Urinary bladder (tissue), 4 donors: ENCODE results near the gene RHO. TPM values are rescaled to one million over a fixed set of nuclear protein-coding genes. Genes with fewer than 3 reads are reported as not detected.
"Not testable (repeated sequence)": the region's sequence is repeated elsewhere in the genome, so short reads cannot be mapped to it uniquely, and the experiment has no call there.

ENCODE experiments used
- DNase-seq: peaks from one replicate; pipeline ENCODE4 v3.0.0-alpha.2; 2015; ENCODE audit errors: extremely low spot score
- H3K27ac ChIP-seq: one replicate; pipeline ENCODE4 v1.5.1; 2013; ENCODE audit warnings: low read depth, mild to moderate bottlenecking, moderate library complexity
- H3K36me3 ChIP-seq: one replicate; pipeline ENCODE4 v1.6.1; 2013; ENCODE audit warnings: mild to moderate bottlenecking, moderate library complexity; ENCODE audit not compliant: insufficient read depth
- H3K4me1 ChIP-seq: one replicate; pipeline ENCODE4 v1.6.1; 2013; ENCODE audit warnings: mild to moderate bottlenecking, moderate library complexity; ENCODE audit not compliant: insufficient read depth
- H3K4me3 ChIP-seq: one replicate; pipeline ENCODE4 v1.5.1; 2013; ENCODE audit warnings: low read depth, low read length
- WGBS: extraction: QIAGEN DNeasy Blood & Tissue Kit; methylation state at CpG from one replicate; pipeline ENCODE4 v1.1.7; 2013; 5-methylcytosine and 5-hydroxymethylcytosine counted together
- polyA plus RNA-seq: library from polyadenylated mRNA; stranded (reverse); fragments of 200-250 nt; gene quantifications from one replicate; pipeline ENCODE4 v1.2.3, GENCODE V29; 2013
- total RNA-seq: library from RNA; depleted of rRNA; stranded (reverse); fragments of >200 nt; gene quantifications from one replicate; pipeline ENCODE4 v1.2.3, GENCODE V29; 2014
- donor health status: healthy with polysubstance abuse.
- donor health status: healthy.

The RHO gene
- total and polyA plus RNA-seq, 2 donors, result not detected

DNA sequence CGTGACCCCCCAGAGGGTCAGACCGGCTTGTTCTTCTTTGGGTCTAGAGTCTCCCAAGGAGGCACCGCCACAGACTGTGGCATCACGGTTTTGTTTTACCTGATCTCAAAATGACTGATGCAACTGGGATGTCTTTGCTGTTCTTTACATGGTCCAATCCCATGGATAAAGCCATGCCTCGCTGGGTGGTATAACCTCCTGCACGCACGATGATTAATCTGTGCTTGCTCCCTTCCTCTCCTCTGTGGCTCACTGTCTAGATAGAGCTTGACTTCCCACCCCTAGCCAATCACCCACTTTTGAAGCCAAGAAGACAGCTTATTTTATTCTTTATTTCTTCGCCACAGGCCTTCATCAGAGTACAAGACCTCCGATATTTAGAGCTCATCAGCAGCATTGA lies 36.6 kb upstream of the RHO start:
- DNase-seq, result no peak
- no peaks in the 10 kb centered on the region for H3K4me1 ChIP-seq
- H3K4me3 ChIP-seq, result no peak overlapping the region
- H3K27ac ChIP-seq, result no peak overlapping the region
- H3K36me3 ChIP-seq, result no peaks in the 10 kb centered on the region
- WGBS, result 94% methylated on average over 9 of the region's 9 CpGs

DNA sequence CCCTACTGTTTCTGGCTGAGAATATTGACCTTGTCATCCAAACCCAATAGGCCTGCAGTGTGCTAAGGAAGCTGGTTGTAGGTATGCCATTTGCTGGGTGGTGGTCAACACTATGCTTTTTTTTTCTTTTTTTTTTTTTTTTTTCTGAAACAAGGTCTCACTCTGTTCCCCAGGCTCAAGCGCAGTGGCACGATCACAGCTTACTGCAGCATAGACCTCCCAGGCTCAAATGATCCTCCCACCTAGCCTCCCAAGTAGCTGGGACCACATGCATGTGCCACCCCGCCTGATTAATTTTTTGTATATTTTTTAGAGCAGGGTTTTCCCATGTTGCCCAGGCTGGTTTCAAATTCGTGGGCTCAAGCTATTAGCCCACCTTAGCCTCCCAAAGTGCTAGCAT lies 35.7 kb upstream of the RHO start:
- H3K4me3 ChIP-seq, result no peak overlapping the region
- H3K4me1 ChIP-seq, result no peaks in the 10 kb centered on the region
- no peaks in the 10 kb centered on the region for H3K36me3 ChIP-seq
- DNase-seq, result no peak
- 96% methylated on average over 4 of the region's 4 CpGs for WGBS
- H3K27ac ChIP-seq, result no peak overlapping the region

DNA sequence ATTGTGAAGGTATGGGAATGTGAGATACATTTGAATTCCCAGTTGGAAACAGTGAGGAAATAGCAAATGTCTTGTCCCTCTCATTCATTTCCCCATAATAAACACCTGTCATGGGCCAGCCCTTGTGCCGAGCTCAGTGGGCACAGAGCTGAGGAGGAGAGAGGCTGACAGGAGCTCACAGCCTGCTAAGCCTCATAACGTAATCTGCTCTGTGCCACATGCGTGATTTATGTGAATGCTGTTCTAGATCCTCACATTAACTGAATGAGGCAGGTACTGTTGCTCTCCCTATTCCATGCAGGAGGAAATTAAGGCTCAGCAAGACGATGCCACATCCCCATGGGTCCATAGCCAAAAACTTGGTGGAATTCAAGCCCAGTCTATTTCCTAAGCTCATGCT lies 35.2 kb upstream of the RHO start:
- Histone ChIP-seq H3K4me3 (no peak overlapping the region), H3K36me3 (no peaks in the 10 kb centered on the region), H3K4me1 (no peaks in the 10 kb centered on the region), H3K27ac (no peak overlapping the region)
- DNase-seq, result no peak
- 96% methylated on average over 4 of the region's 4 CpGs for WGBS

DNA sequence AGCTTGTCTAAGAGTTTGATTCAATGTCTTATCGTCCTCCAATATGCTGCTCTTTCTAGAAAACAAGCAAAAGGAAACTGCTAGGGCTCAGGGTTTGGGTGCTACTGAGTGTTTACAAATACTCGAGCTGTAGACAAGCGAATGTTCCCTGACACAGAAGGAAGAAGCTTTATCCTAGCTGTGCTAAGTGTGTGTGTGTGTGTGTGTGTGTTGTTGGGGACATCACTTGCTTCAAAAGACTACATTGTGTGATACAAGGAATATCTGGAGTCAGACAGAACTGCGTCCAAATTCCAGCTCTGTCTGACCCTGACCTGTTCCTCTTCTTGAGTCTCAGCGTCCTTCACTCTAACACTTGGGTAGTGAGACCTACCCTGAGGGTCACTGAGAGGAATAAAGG lies 33.9 kb upstream of the RHO start:
- not testable (repeated sequence) for H3K4me3 ChIP-seq, H3K36me3 ChIP-seq, DNase-seq, H3K4me1 ChIP-seq
- 43% methylated on average over 5 of the region's 5 CpGs for WGBS
- peak overlapping the region; percentile 55 for H3K27ac ChIP-seq

- not testable (repeated sequence) for H3K36me3 ChIP-seq, H3K4me1 ChIP-seq, DNase-seq, H3K4me3 ChIP-seq
- peak overlapping the region; percentile 62 for H3K27ac ChIP-seq
- WGBS, result 61% methylated on average over 10 of the region's 10 CpGs
Measured at GRCh38 chr3:129495006-129495639, 33.3 kb upstream of the RHO start.

- not testable (repeated sequence) for H3K27ac ChIP-seq, H3K4me1 ChIP-seq, H3K36me3 ChIP-seq, H3K4me3 ChIP-seq, DNase-seq
- WGBS, result 75% methylated on average over 2 of the region's 2 CpGs
Measured at GRCh38 chr3:129497876-129498275, 30.6 kb upstream of the RHO start.

- not testable (repeated sequence) for H3K4me1 ChIP-seq, H3K27ac ChIP-seq, DNase-seq, H3K4me3 ChIP-seq, H3K36me3 ChIP-seq
- WGBS, result 76% methylated on average over 8 of the region's 8 CpGs
Measured at GRCh38 chr3:129498603-129499488, 29.6 kb upstream of the RHO start.

- 86% methylated on average over 13 of the region's 14 CpGs for WGBS
Measured at GRCh38 chr3:129499604-129500333, 28.7 kb upstream of the RHO start.

DNA sequence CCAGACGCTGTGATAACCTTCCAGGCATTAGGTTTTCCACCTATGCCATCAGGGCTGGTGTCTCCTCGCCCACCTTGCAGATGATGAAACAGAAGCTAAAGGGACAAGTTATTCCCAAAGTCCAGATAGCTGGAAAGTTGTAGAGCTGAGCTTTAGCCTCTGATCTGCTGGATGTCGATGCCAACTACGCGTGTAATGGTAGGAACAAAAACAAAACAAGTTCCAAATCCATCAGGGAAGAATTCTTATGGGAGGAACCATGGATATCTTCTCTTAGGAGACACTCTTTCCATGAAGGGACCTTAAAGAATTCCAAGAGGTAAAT lies 28.1 kb upstream of the RHO start:
- DNase-seq, result no peak
- H3K27ac ChIP-seq, result no peak overlapping the region
- no peaks in the 10 kb centered on the region for H3K36me3 ChIP-seq
- WGBS, result 94% methylated on average over 5 of the region's 5 CpGs
- H3K4me1 ChIP-seq, result no peaks in the 10 kb centered on the region
- H3K4me3 ChIP-seq, result no peak overlapping the region

More at GRCh38 chr3:129499604-129500333, 28.7 kb upstream of the RHO start:
- not testable (repeated sequence) for H3K4me3 ChIP-seq, H3K27ac ChIP-seq, H3K36me3 ChIP-seq, H3K4me1 ChIP-seq, DNase-seq

DNA sequence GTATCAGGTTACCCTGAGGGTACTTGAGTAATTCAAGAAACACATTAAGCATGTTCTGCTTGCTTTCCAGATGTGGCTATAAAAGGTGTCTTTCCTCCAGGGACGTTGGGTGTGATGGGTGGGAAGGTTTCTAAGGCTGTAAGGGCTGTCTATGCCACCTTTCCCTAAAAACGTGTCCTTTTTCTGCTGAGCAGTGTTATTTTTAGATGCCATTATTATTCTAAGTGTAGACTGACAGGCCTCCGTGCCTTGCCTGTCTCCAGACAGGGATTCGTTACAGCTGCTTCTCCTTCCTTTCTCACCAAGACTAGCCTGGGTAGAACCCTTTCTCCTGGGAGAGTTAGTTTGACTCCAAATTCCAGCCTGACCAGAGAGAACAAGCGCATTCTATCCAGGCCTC lies 26.8 kb upstream of the RHO start:
- Histone ChIP-seq H3K27ac (no peak overlapping the region), H3K36me3 (no peaks in the 10 kb centered on the region), H3K4me3 (no peak overlapping the region), H3K4me1 (no peaks in the 10 kb centered on the region)
- 87% methylated on average over 5 of the region's 5 CpGs for WGBS
- no peak for DNase-seq

- Histone ChIP-seq H3K36me3 (no peaks in the 10 kb centered on the region), H3K4me3 (no peak overlapping the region), H3K27ac (no peak overlapping the region), H3K4me1 (no peaks in the 10 kb centered on the region)
- 95% methylated on average over 18 of the region's 18 CpGs for WGBS
- DNase-seq, result no peak
Measured at GRCh38 chr3:129502641-129503408, 25.6 kb upstream of the RHO start.

DNA sequence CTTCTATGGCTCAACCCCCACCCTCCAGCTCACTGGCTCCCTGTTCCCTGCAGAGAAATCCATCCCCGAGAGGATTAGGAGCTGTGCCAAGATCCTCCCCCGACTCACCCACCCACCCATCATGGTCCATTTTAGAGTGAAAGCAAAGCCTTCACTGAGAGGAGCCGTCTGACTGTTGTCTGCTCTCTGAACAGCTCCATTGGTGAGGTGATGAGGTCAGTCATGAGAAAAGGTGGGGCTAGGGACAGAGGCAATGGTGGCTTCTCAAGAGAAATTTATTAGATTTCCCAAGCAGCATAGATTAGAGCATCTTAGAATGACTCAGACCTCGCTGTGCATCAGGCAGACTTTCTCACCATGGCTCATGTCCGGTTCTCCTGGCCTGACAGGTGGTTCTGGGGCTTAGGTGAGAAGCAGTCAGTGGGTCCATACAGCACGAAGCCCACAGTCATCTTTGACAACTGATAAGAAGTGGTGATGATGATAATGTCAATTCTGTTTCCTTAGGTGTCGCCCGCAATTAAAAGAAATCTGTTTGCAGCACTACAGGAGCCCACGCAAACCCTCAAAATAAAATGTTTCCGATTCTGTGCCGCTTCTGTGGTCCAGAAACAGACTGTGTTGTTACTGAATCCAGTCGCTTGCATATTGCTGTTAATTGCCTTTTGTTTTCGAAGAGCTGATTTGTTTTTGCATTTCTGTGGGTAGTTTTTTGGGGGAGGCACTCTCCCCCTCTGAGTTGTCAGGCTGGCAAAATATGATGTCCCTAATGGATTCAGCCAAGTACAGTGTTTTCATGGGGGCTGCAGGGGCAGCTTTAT lies 24.8 kb upstream of the RHO start:
- no peaks in the 10 kb centered on the region for H3K4me1 ChIP-seq
- WGBS, result 81% methylated on average over 13 of the region's 13 CpGs
- no peak overlapping the region for H3K27ac ChIP-seq
- H3K4me3 ChIP-seq, result no peak overlapping the region
- DNase-seq, result no peak
- no peaks in the 10 kb centered on the region for H3K36me3 ChIP-seq
